ENCODE measurements around the gene SUN1. TPM values are rescaled to one million over a fixed set of nuclear protein-coding genes. Genes with fewer than 3 reads are reported as not detected.
A peak's percentile ranks its signal among the peaks of the same experiment; 100 is the strongest.
"Not testable (repeated sequence)": the region's sequence is repeated elsewhere in the genome, so short reads cannot be mapped to it uniquely, and the experiment has no call there.

SUN1 gene
- total RNA-seq, 1 donor from 2014 or later, result 127 TPM

DNA sequence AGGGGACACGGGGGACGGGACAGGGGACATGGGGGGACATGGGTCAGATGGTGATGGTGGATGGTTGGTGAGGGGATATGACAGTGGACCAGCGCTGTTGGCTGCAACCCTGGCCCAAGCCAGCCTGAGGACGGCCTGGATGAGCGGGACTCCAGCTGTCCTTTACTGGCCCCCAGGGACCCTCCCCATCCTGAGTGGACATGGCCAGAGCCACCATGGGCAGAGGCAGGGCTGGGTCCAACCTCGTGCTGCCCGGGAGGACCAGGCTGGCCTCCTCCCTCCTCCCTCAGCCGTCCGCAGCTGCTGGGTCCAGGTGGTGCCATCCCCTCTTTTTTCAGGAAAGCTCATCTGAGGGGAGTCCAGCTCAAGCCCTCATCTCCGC is 74.5 kb downstream of the SUN1 start:
- H3K9me3 ChIP-seq, result no peaks in the 10 kb centered on the region
- TF ChIP-seq, protein P1, sequence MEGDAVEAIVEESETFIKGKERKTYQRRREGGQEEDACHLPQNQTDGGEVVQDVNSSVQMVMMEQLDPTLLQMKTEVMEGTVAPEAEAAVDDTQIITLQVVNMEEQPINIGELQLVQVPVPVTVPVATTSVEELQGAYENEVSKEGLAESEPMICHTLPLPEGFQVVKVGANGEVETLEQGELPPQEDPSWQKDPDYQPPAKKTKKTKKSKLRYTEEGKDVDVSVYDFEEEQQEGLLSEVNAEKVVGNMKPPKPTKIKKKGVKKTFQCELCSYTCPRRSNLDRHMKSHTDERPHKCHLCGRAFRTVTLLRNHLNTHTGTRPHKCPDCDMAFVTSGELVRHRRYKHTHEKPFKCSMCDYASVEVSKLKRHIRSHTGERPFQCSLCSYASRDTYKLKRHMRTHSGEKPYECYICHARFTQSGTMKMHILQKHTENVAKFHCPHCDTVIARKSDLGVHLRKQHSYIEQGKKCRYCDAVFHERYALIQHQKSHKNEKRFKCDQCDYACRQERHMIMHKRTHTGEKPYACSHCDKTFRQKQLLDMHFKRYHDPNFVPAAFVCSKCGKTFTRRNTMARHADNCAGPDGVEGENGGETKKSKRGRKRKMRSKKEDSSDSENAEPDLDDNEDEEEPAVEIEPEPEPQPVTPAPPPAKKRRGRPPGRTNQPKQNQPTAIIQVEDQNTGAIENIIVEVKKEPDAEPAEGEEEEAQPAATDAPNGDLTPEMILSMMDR (IDR thresholded peaks at IDR 0.05), result no peak
- intact Hi-C loops (cut with DNase I), result no loop called here
- no peak for DNase-seq
- no peak overlapping the region for H3K4me3 ChIP-seq
- no peaks in the 10 kb centered on the region for H3K27me3 ChIP-seq
- H3K4me1 ChIP-seq, result peaks cover 6% of the 10 kb centered on the region
- H3K27ac ChIP-seq, result no peak overlapping the region
- no peak for ATAC-seq
- H3K36me3 ChIP-seq, result no peaks in the 10 kb centered on the region

DNA sequence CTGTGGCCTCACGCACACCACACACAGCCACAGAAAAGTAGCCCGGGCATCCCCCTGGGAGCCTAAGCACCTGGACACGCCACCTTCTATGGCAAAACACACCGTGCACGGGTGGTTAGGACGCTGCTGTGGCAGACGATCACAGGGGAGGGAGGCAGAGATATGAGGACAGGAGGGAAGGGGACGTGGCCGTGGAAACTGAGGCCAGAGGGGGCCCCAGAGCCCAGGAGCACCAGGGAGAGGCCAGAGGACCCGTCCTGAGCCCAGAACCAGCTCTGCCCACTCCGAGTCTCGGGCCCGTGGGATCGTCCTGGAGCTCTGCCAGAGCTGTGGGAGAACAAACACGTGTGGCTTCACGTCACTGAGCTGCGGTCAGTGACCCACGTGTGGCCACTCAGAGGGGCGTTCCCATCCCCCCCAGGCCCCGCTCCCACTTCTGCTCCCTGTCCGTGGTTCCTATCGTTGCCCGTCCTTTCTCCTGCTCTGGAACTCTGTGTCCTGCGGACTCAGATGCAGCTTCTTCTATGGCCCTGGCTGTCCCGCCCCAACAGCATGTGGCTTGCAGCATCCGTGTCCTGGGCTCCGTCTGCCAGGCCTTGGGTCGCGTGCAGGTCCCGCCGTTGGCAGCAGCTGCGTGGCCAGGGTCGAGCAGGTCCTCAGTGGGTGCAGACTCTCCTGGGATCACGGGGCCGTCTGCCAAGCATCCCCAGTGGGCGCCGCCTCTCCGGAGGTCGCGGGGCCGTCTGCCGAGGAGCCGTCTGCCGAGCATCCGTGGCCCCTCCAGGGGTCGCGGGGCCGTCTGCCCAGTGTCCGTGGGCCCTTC is 75.1 kb downstream of the SUN1 start:
- H3K9me3 ChIP-seq, result no peaks in the 10 kb centered on the region
- H3K27me3 ChIP-seq, result no peaks in the 10 kb centered on the region
- H3K4me3 ChIP-seq, result no peak overlapping the region
- TF ChIP-seq, protein P1 (IDR thresholded peaks at IDR 0.05), result no peak
- DNase-seq (no peak), ATAC-seq (no peak)
- H3K27ac ChIP-seq, result no peak overlapping the region
- peaks cover 6% of the 10 kb centered on the region for H3K4me1 ChIP-seq
- intact Hi-C loops (cut with DNase I), result no loop called here
- no peaks in the 10 kb centered on the region for H3K36me3 ChIP-seq

GRCh38 chr7:908159-908581 is 75.9 kb downstream of the SUN1 start:
- no peaks in the 10 kb centered on the region for H3K36me3 ChIP-seq
- DNase-seq (no peak), ATAC-seq (no peak)
- H3K27me3 ChIP-seq, result no peaks in the 10 kb centered on the region
- intact Hi-C loops (cut with DNase I), result no loop called here
- TF ChIP-seq, protein P1 (IDR thresholded peaks at IDR 0.05), result no peak
- no peak overlapping the region for H3K4me3 ChIP-seq
- H3K4me1 ChIP-seq, result peaks cover 6% of the 10 kb centered on the region
- H3K27ac ChIP-seq, result no peak overlapping the region
- no peaks in the 10 kb centered on the region for H3K9me3 ChIP-seq

GRCh38 chr7:908591-909357 is 76.5 kb downstream of the SUN1 start:
- ATAC-seq (peak; percentile 78), DNase-seq (peak; percentile 82)
- peak overlapping the region; percentile 30 for H3K4me3 ChIP-seq

More at GRCh38 chr7:908591-909357, 76.5 kb downstream of the SUN1 start:
- H3K4me1 ChIP-seq; H3K27me3 ChIP-seq; intact Hi-C loops (cut with DNase I); H3K36me3 ChIP-seq; H3K9me3 ChIP-seq; H3K27ac ChIP-seq: not testable (repeated sequence)
- TF ChIP-seq, protein P1 (IDR thresholded peaks at IDR 0.05), result peak; percentile 66

All from upper lobe of right lung (tissue), 1 donor.